Measurements from ENCODE around the gene PAQR8.

PAQR8 gene

GRCh38 chr6:52361945-52362442 lies at the start of gene PAQR8:
Gene PAQR8, plus strand, starts transcription at chr6:52362151. Its CDS starts 41,063 bp downstream, at chr6:52403214.
- no peak for TF ChIP-seq EP300 (IDR thresholded peaks at IDR 0.05; ENCODE audit: borderline replicate concordance)
- peak; percentile 75 for TF ChIP-seq EGR1 (IDR thresholded peaks at IDR 0.05)
- TF ChIP-seq TAF1 (IDR thresholded peaks at IDR 0.05; ENCODE audit: low read depth): peak; percentile 50; the same call in 1 of the 2 replicates
- no peak for TF ChIP-seq USF1 (IDR thresholded peaks at IDR 0.05)
- TF ChIP-seq CREB1 (IDR thresholded peaks at IDR 0.05; ENCODE audit: low read depth): no peak
- no peak for TF ChIP-seq FOXM1 (IDR thresholded peaks at IDR 0.05; ENCODE audit: borderline replicate concordance, low read depth)
- no peak for TF ChIP-seq TCF12 (IDR thresholded peaks at IDR 0.05; ENCODE audit: low read depth)
- TF ChIP-seq CEBPB (IDR thresholded peaks at IDR 0.05): no peak
- TF ChIP-seq MAX (IDR thresholded peaks at IDR 0.05): peak; percentile 17

- TF ChIP-seq EP300 (IDR thresholded peaks at IDR 0.05; ENCODE audit: borderline replicate concordance) (no peak), TAF1 (IDR thresholded peaks at IDR 0.05; ENCODE audit: low read depth) (no peak), TEAD4 (IDR thresholded peaks at IDR 0.05) (no peak)
These were observed 49.5 kb upstream of the PAQR8 start for GRCh38 chr6:52312461-52312860.

GRCh38 chr6:52314752-52315151 lies 47.2 kb upstream of the PAQR8 start:
- TF ChIP-seq USF1 (IDR thresholded peaks at IDR 0.05): no peak
- TF ChIP-seq RAD21 (IDR thresholded peaks at IDR 0.05; ENCODE audit: low read depth): no peak
- no peak for TF ChIP-seq MAX (IDR thresholded peaks at IDR 0.05)
- no peak for TF ChIP-seq ZBTB7A (IDR thresholded peaks at IDR 0.05; ENCODE audit: low read depth)

- TF ChIP-seq YY1 (IDR thresholded peaks at IDR 0.05; ENCODE audit: low read depth) (no peak), MAX (IDR thresholded peaks at IDR 0.05) (no peak), USF1 (IDR thresholded peaks at IDR 0.05) (no peak), EP300 (IDR thresholded peaks at IDR 0.05; ENCODE audit: borderline replicate concordance) (no peak), REST (IDR thresholded peaks at IDR 0.05; ENCODE audit: low read depth) (no peak), EGR1 (IDR thresholded peaks at IDR 0.05) (no peak), ZBTB7A (IDR thresholded peaks at IDR 0.05; ENCODE audit: low read depth) (no peak), NFIC (IDR thresholded peaks at IDR 0.05) (no peak), CEBPB (IDR thresholded peaks at IDR 0.05) (no peak), TEAD4 (IDR thresholded peaks at IDR 0.05) (no peak), CREB1 (IDR thresholded peaks at IDR 0.05; ENCODE audit: low read depth) (no peak), RAD21 (IDR thresholded peaks at IDR 0.05; ENCODE audit: low read depth) (no peak), TAF1 (IDR thresholded peaks at IDR 0.05; ENCODE audit: low read depth) (no peak)
These were observed 44.7 kb upstream of the PAQR8 start for GRCh38 chr6:52317211-52317610.

- TF ChIP-seq NFIC (IDR thresholded peaks at IDR 0.05) (no peak), MAX (IDR thresholded peaks at IDR 0.05) (no peak), ZBTB7A (IDR thresholded peaks at IDR 0.05; ENCODE audit: low read depth) (no peak), TAF1 (IDR thresholded peaks at IDR 0.05; ENCODE audit: low read depth) (no peak), CEBPB (IDR thresholded peaks at IDR 0.05) (no peak), FOXM1 (IDR thresholded peaks at IDR 0.05; ENCODE audit: borderline replicate concordance, low read depth) (no peak), EP300 (IDR thresholded peaks at IDR 0.05; ENCODE audit: borderline replicate concordance) (no peak), YY1 (IDR thresholded peaks at IDR 0.05; ENCODE audit: low read depth) (no peak), TCF12 (IDR thresholded peaks at IDR 0.05; ENCODE audit: low read depth) (no peak), EGR1 (IDR thresholded peaks at IDR 0.05) (no peak), USF1 (IDR thresholded peaks at IDR 0.05) (no peak), CREB1 (IDR thresholded peaks at IDR 0.05; ENCODE audit: low read depth) (no peak), REST (IDR thresholded peaks at IDR 0.05; ENCODE audit: low read depth) (no peak), RAD21 (IDR thresholded peaks at IDR 0.05; ENCODE audit: low read depth) (no peak), TEAD4 (IDR thresholded peaks at IDR 0.05) (no peak)
These were observed 43.9 kb upstream of the PAQR8 start for GRCh38 chr6:52317841-52318581.
